ENCODE measurements around the gene ST3GAL3.

ST3GAL3 gene

GRCh38 chr1:43707190-43708001 is at the start of gene ST3GAL3:
TSS of gene ST3GAL3 (plus strand) at chr1:43707536. CDS start at chr1:43736263, 28,727 bp downstream.
- peak; percentile 89 for DNase-seq

GRCh38 chr1:43659212-43660166 is 47.8 kb upstream of the ST3GAL3 start:
- no peak for DNase-seq

- no peak for DNase-seq
Observed at GRCh38 chr1:43660355-43660754, 47.0 kb upstream of the ST3GAL3 start.

GRCh38 chr1:43664369-43664768 is 43.0 kb upstream of the ST3GAL3 start:
- no peak for DNase-seq

GRCh38 chr1:43666608-43667007 is 40.7 kb upstream of the ST3GAL3 start:
- no peak for DNase-seq

- DNase-seq: no peak
Observed at GRCh38 chr1:43668956-43669355, 38.4 kb upstream of the ST3GAL3 start.

- DNase-seq: no peak
Observed at GRCh38 chr1:43669878-43670277, 37.5 kb upstream of the ST3GAL3 start.

- DNase-seq: no peak
Observed at GRCh38 chr1:43671193-43671592, 36.1 kb upstream of the ST3GAL3 start.

- no peak for DNase-seq
Observed at GRCh38 chr1:43671626-43672330, 35.6 kb upstream of the ST3GAL3 start.

- no peak for DNase-seq
Observed at GRCh38 chr1:43673261-43673660, 34.1 kb upstream of the ST3GAL3 start.

GRCh38 chr1:43678940-43679339 is 28.4 kb upstream of the ST3GAL3 start:
- no peak for DNase-seq

GRCh38 chr1:43683560-43683959 is 23.8 kb upstream of the ST3GAL3 start:
- DNase-seq: no peak

- DNase-seq: no peak
Observed at GRCh38 chr1:43686801-43687200, 20.5 kb upstream of the ST3GAL3 start.

- DNase-seq: no peak
Observed at GRCh38 chr1:43687301-43688108, 19.8 kb upstream of the ST3GAL3 start.

GRCh38 chr1:43688109-43688387 is 19.3 kb upstream of the ST3GAL3 start:
- DNase-seq: no peak

- no peak for DNase-seq
Observed at GRCh38 chr1:43688594-43689000, 18.7 kb upstream of the ST3GAL3 start.

- DNase-seq: no peak
Observed at GRCh38 chr1:43689289-43689688, 18.0 kb upstream of the ST3GAL3 start.

- no peak for DNase-seq
Observed at GRCh38 chr1:43691871-43692815, 15.2 kb upstream of the ST3GAL3 start.

- no peak for DNase-seq
Observed at GRCh38 chr1:43693371-43693770, 14.0 kb upstream of the ST3GAL3 start.

GRCh38 chr1:43699281-43699680 is 8.1 kb upstream of the ST3GAL3 start:
- no peak for DNase-seq

GRCh38 chr1:43703836-43704235 is 3.5 kb upstream of the ST3GAL3 start:
- no peak for DNase-seq
